Measurements from ENCODE around the gene PARD3.

Gene PARD3

DNA sequence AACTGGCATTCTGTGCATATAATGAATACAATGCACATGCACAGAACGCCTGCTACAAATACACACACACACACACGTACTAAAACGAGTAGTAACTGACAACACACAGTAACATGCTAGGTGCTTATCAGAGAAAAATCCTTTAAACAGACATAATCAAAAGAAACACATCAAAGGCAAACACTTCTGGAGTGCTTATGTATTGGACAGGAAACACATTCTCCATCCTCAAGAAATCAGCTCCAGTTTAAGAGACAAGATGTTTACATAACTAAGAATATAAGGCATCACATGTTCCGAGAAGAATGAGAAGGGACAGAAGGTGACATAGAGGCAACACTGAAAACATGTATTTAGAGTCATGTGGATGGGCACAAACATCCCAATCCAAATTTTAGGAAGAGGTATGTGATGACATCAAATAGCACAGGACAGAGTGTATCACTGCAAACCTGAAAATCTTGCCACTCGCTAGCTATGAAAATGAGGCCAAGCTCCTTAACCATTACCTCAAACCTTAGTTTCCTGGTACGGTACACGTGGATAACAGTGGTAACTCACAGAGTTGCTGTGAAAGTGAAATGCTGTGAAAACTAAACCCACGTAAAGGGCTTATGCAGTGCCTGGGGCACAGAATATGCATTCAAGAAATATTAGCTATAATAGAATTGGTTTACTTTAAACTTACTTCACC is 619.6 kb downstream of the PARD3 start:
- no peak for DNase-seq

DNA sequence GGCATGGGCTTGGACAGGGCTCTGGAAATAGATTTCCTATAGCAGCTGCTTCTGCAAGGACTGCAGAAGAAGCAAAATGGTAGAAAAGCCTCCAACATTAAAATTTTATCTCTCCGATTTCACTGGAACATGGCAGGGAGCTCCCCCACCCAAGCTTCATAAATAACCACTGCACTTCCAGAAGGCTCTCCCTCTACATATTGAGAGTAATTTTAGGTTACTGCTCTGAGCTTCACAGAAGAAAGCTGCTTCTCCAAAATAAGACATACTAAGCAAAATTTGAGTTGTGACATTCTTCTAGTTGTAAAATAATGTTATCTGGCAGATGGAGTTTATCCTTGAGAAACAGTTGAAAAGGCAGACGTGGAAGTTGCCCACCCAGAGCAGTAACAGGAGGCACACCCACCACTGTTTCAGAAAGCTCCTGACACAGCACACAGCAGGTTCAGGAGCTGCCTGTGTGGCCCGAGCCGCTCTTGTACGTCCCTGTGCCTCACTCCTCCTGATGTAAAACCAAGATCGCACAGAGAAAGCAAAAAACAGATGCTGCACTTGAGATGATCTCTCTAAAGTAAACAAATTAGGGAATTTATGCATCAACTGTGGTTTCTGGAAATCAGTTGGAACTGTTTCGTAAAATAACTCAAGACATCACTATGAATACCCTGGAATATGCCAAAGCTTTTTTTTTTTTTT is 621.0 kb downstream of the PARD3 start:
- no peak for DNase-seq

DNA sequence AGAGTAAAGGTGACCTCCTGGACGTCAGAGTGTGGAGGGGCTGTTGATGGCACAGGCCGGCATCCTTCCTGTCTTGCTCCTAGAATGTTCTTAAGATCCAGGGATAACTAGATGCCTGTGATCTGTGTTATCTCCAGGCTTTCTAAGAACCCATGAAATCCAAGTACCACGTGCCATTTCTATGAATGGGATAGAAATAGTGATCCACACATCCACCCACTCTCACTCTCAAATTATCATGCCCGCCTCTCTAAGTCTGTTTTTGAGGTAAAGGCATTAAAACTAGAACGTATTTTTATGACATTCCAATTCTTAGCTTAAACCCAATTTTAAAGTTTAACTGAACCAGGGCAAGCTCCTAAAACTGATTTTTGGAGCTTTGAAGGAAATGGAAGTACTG is 622.5 kb downstream of the PARD3 start:
- DNase-seq, result no peak

DNA sequence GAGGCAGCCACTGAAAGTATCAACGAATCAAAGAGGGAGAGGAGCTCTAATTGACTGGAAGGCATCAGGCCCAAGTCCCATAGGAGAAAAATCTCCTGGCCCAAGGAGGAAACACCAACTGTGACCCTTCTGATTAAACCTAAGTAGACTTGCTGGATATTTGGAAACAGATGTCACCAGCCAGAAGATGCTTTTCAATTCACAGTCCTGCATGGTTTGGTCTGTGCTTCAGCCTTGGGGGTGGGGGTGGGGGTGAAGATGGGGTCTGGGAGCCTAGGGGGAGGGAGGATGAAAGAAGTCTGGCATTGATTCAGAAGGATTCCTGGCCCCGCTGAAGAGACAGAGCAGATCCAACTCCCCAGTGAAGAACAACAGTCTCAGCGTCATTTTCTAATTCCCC is 623.7 kb downstream of the PARD3 start:
- no peak for DNase-seq

GRCh38 chr10:34190580-34190979 is 624.5 kb downstream of the PARD3 start:
- no peak for DNase-seq

DNA sequence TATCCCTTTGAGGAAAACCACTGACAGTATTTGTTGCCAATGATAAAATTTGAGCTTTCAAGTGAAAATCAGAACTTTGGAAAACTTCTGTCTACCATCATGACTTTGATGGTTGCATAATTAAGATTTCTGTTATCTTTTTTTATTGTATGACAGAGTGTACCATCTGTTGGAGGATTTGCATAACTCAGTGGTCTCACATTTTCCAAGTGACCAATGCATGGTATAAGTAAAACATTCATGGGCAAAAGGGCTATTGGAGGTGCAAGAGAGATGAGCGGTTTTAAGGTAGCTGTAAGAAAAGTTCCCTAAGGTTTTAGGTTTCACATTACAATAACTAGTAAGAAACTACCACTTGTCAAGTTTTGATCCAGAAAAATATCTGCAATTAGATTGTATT is 625.3 kb downstream of the PARD3 start:
- no peak for DNase-seq

DNA sequence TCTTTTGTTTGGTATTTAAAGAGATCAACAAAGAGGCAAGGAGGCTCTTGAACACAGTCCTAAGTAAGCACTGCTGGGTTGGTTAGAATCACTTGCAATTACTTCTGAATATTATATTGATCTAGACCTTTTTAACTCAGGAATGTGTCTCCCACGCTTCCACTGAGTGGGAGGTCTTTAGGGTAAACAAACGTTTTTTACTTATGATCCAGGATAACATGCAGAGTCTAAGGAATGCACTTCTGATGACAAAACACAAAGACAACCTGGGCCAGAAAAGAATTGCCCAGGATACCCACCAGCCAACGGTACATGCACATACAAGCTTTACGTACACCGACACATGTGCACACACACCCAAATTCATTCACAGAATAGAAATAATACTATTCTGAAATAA is 626.9 kb downstream of the PARD3 start:
- DNase-seq, result no peak

- no peak for DNase-seq
These were observed 627.9 kb downstream of the PARD3 start for GRCh38 chr10:34187201-34187600.

DNA sequence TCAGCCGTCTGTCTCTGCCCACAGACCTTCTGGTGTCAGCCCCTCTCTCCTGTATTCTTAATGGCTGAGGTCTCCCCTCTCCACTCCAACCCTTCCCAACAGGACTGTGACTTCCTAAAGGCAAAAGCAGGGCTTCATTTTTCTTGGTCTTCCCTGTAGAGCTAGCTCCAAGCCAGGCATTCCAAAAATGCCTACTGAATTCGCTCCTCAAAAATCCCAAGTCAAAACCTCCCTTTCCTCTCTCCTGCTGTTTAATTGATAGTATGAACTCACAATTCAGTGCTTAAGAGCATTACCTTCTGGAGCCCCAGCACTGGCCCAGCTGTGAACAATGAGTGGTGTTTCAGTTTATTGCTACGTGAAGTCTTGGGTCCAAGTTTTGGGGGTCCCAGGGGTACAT is 628.4 kb downstream of the PARD3 start:
- no peak for DNase-seq

GRCh38 chr10:34185998-34186397 is 629.1 kb downstream of the PARD3 start:
- DNase-seq, result no peak

DNA sequence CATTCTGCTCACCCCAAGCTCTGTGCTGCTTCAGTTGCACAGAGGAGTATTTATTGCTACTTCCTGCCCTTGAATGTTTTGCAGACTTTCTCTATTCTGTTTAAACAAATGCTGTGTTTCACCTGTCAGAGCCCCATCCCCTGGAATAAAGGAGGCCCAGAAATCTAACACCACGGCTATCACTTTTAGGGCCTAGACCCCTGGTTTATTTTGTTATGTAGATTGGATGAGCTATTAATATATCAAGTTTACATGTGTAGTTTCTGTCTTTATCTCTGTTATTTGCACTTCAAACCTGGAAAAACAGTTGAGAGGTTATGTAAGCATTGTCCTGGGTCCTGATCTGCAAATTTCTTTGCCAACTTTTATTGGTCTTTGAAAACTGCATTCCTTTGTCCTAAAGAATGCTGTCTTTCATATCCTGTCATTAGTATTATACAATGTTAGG is 630.1 kb downstream of the PARD3 start:
- no peak for DNase-seq

DNA sequence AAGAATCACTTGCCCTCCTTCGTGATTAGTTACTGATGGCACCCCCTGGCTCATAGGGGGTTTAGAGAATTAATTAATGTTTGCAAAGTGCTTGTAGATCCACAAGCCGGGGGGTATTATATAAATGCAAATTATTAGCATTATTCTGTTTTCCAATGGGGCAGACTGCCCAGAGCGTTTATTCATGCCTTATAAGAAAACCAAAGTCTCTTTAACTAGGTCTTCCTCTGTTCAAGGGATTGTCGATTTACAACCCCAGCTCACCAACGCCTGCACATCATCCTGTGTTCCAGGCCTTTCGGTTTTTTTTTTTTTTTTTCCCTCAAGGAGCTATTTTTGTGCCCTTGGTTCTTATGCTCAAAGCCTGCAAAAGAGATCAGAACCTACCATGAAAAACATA is 630.7 kb downstream of the PARD3 start:
- DNase-seq, result no peak

- no peak for DNase-seq
These were observed 631.9 kb downstream of the PARD3 start for GRCh38 chr10:34183016-34183796.

DNA sequence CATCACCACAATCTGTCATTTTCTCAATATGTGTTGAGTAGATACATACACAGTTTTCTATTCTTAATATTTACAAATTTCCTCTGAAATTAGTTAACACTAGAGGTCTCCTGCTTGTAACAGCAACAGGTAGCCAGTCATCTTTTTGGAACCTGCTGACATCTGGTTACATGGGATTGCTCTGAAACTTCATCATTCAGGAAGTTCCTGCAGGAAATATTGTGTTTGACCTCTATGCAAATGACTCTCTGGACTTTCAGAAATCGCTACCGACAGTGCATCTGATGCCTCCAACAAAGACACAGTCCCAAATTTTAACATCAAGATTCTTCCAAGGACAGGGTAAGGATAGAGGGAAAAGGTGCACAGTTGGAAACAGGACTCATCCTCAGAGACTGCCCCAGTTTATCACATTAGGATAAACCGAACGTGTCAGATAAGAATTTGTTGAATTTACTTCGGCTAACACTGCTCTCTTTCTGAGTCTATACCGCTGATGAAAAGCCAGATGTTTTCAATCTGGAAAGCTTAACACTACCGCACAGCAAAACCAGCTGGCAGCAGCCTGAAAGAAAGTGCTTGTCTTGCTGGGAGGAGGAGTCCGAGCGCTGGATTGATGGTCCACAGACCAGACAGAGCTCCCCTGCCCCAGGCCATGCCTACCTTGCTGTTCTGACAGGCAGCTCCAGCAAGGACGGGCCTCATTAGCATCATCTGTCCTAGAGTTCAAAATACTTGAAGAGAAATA is 633.4 kb downstream of the PARD3 start:
- DNase-seq, result no peak

DNA sequence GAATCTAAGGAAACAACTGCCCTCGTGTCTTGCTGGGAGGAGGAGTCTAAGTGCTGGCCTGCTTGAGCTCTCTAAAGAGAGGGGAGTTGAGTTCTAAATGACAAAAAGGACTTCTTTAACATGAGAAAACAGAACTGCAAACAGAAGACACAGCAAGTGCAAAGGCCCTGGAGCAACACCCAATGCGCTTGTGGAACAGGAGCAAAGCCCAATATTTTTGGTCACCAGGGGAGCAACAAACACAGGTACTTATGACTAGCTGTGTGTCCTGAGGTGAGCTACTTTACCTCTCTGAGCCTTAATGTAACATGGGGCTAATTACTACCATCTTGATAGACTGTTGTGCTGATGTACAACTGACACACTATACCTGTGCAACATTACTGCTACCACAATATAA is 634.3 kb downstream of the PARD3 start:
- no peak for DNase-seq

GRCh38 chr10:34179280-34179679 is 635.8 kb downstream of the PARD3 start:
- no peak for DNase-seq

DNA sequence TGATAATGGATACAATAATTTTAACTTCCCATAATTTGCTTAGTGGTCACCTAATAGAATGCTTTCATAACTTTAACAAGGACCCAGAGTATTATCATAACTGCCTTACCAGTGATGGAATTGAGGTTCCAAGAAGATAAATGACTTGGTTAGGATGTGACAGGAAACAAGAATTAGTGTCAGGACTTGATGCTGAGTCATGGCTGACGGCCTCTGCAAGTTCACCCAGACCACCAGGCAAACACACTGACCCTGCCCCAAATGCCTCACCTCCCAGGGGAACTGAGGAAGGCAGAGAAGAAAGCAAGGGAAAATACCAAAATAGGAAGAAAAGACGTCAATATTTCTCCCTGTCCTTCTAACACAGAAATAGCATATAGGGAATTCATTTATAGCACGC is 636.3 kb downstream of the PARD3 start:
- no peak for DNase-seq

GRCh38 chr10:34178196-34178595 is 636.9 kb downstream of the PARD3 start:
- DNase-seq, result no peak

DNA sequence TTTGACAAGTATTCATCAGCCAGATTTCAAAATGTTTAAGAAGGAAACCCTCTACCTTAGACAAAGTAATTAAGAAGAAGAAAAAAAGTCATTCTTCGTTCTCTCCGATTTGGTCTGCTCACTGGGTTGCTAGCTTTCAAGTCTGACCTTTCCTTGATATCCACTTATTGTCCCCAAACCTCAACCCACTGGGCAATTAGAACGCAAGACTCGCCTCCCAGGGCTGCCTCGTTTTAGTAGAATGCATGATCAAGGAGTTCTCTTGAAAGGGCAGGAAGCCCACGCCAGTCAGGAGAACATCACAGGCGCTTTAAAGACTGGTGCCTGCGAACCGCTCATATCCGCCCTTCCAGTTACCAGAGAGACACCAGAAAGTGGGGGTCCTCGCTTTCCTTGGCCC is 637.7 kb downstream of the PARD3 start:
- no peak for DNase-seq

- no peak for DNase-seq
These were observed 638.7 kb downstream of the PARD3 start for GRCh38 chr10:34176351-34176750.

- DNase-seq, result no peak
These were observed 640.0 kb downstream of the PARD3 start for GRCh38 chr10:34175121-34175520.

DNA sequence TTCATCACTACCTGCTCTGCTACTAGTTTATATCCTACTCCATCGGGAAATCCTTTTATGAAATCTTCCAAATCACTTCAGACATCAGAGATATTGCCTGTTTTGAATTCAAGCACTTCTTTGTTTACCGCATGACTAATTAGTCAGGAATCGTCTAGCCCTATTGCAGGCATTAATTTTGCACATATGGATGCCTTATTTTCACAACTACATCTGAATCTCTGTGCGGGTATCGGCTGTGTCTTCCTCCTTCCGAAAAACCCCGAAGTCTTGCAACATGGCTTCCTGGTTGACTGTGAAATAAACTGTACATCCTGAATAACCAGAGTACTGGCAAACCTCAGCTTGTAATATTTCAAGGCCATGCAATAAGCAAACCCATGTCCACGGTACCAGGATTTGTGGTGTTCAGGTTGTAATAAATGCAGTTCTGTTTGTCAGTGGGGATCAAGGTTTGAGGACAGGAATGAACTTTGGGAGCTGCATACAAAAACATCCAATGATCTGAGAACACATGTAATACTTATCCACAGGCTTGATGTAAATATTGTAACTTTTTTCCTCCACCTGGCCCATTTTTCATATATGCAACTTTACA is 642.1 kb downstream of the PARD3 start:
- no peak for DNase-seq

Data from activated CD4-positive, alpha-beta T cell treated with anti-CD3 and anti-CD28 coated beads, Interleukin-2, amount 50 U/mL, for 4 hours (primary cell).